ENCODE data around the gene TRAK2. TPM values are rescaled to one million over a fixed set of nuclear protein-coding genes. Genes with fewer than 3 reads are reported as not detected.

TRAK2 gene
- total and polyA plus RNA-seq, 2 of the 13 experiments (the other 11 are each of a cell fraction or from before 2014, with no cell fraction given) = 7.7 to 21.0 TPM

GRCh38 chr2:201451292-201452057 lies at the start of gene TRAK2, which contains the start of gene STRADB (continued):
- TF ChIP-seq ZNF350 (CRISPR knock-in tag; IDR thresholded peaks at IDR 0.05; ENCODE audit: borderline replicate concordance, low read depth) = peak; percentile 98
- TF ChIP-seq ZNF577 (CRISPR knock-in tag; IDR thresholded peaks at IDR 0.05; ENCODE audit: borderline replicate concordance, low read depth) = no peak
- peak; percentile 74; the same call in 1 of the 2 replicates for TF ChIP-seq ZNF12 (CRISPR knock-in tag; IDR thresholded peaks at IDR 0.05)
- TF ChIP-seq BCL6 (CRISPR knock-in tag; IDR thresholded peaks at IDR 0.05) = peak; percentile 52; the same call in 1 of the 2 replicates
- no peak for TF ChIP-seq SCMH1 (CRISPR knock-in tag; IDR thresholded peaks at IDR 0.05; ENCODE audit: borderline replicate concordance)
- no peak for TF ChIP-seq RBAK (CRISPR knock-in tag; IDR thresholded peaks at IDR 0.05)
- TF ChIP-seq, protein P1, sequence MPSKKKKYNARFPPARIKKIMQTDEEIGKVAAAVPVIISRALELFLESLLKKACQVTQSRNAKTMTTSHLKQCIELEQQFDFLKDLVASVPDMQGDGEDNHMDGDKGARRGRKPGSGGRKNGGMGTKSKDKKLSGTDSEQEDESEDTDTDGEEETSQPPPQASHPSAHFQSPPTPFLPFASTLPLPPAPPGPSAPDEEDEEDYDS (CRISPR knock-in tag; IDR thresholded peaks at IDR 0.05) = peak; percentile 67; the same call in 1 of the 2 replicates
- no peak for TF ChIP-seq ZFP41 (CRISPR knock-in tag; IDR thresholded peaks at IDR 0.05; ENCODE audit: borderline replicate concordance)
- TF ChIP-seq ZNF501 (CRISPR knock-in tag; IDR thresholded peaks at IDR 0.05) = peak; percentile 99
- peak; percentile 46 for TF ChIP-seq ZBTB26 (CRISPR knock-in tag; IDR thresholded peaks at IDR 0.05; ENCODE audit: borderline replicate concordance)
- peak; percentile 68; the same call in 1 of the 2 replicates for TF ChIP-seq WIZ (CRISPR knock-in tag; IDR thresholded peaks at IDR 0.05)
- TF ChIP-seq, protein P2, sequence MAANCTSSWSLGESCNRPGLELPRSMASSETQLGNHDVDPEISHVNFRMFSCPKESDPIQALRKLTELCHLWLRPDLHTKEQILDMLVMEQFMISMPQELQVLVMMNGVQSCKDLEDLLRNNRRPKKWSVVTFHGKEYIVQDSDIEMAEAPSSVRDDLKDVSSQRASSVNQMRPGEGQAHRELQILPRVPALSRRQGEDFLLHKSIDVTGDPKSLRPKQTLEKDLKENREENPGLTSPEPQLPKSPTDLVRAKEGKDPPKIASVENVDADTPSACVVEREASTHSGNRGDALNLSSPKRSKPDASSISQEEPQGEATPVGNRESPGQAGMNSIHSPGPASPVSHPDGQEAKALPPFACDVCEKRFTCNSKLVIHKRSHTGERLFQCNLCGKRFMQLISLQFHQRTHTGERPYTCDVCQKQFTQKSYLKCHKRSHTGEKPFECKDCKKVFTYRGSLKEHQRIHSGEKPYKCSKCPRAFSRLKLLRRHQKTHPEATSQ (CRISPR knock-in tag; IDR thresholded peaks at IDR 0.05; ENCODE audit: borderline replicate concordance) = no peak
- peak; percentile 98; the same call in 1 of the 2 replicates for TF ChIP-seq ZNF598 (CRISPR knock-in tag; IDR thresholded peaks at IDR 0.05; ENCODE audit: borderline replicate concordance)

Data from HepG2 (cell line).